ENCODE measurements around the gene OR9Q1. TPM values are rescaled to one million over a fixed set of nuclear protein-coding genes. Genes with fewer than 3 reads are reported as not detected.

Gene OR9Q1
- total RNA-seq, 1 donor: under 0.01 TPM

- no peak for DNase-seq (ENCODE audit: low read depth in 2 of 3, low spot score in 2 of 3)
Observed at GRCh38 chr11:58227956-58228615, 204.4 kb downstream of the OR9Q1 start.

Small RNA genes lying within 50 kb of the gene (small RNA-seq; reads per million reads assigned to genes)
- gene RNU6-899P: not detected

Other genes starting within 250 kb of the OR9Q1 start
- gene OR6Q1, start 7.1 kb downstream of the OR9Q1 start, total RNA-seq: not detected
- not detected for gene OR9I1, start 101.6 kb downstream of the OR9Q1 start, total RNA-seq
- gene OR9Q2, start 165.2 kb downstream of the OR9Q1 start, total RNA-seq: not detected
- gene OR1S2, start 180.3 kb downstream of the OR9Q1 start, total RNA-seq: not detected
- not detected for gene OR1S1, start 188.8 kb downstream of the OR9Q1 start, total RNA-seq
- gene OR10Q1, start 205.0 kb downstream of the OR9Q1 start, total RNA-seq: not detected
- not detected for gene OR10W1, start 244.4 kb downstream of the OR9Q1 start, total RNA-seq